ENCODE measurements around the gene CPSF3. TPM values are rescaled to one million over a fixed set of nuclear protein-coding genes. Genes with fewer than 3 reads are reported as not detected.

The CPSF3 gene
- total and polyA plus RNA-seq, 2 of the 4 experiments (the other 2 are of a cell fraction), result 29.2 to 64.5 TPM

DNA sequence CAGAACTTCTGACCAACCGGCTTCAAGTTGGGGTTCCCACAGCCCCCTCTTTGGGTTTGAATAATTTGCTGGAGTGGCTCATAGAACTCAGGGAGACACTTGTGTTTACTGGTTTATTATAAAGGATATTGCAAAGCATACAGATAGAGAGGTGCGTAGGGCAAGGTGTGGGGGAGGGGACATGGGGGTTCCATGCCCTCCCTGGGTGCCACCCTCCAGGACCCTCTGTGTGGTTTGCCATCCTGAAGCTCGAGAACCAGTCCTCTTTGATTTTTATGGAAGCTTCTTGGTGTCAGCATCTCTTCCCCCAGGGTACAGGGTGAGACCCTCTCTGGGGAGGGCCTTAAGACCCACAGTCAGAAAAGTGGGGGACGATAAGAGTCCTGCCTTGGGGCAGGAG is 38.9 kb upstream of the CPSF3 start:
- Histone ChIP-seq H2BK120ac (ENCODE audit: low read depth, low read length) (no peak overlapping the region), H3K9me3 (ENCODE audit: control insufficient read depth, insufficient read depth, low read length) (no peaks in the 10 kb centered on the region), H4K8ac (ENCODE audit: low read depth in 2 of 2, low read length in 2 of 2) (no peak overlapping the region), H2AFZ (replicated peaks; ENCODE audit: low read length, poor library complexity) (no peak overlapping the region), H3K56ac (ENCODE audit: extremely low read depth, insufficient read depth, low read length) (no peak overlapping the region), H2BK5ac (ENCODE audit: low read depth, low read length, poor library complexity, severe bottlenecking) (no peak overlapping the region), H3K27ac (ENCODE audit: insufficient read depth, low read length) (no peak overlapping the region), H4K91ac (ENCODE audit: insufficient read depth, low read depth, low read length) (no peak overlapping the region), H2AK9ac (replicated peaks; ENCODE audit: low read depth, low read length, poor library complexity) (no peak overlapping the region), H3K4me1 (ENCODE audit: control insufficient read depth, insufficient read depth, low read length) (peaks cover 16% of the 10 kb centered on the region), H3K79me1 (ENCODE audit: low read depth in 1 of 2, low read length in 2 of 2) (peaks cover 9 to 61% of the 10 kb centered on the region in 2 experiments; a peak in 3 of 4 replicates), H3K18ac (ENCODE audit: low read depth, low read length) (no peak overlapping the region), H3K9ac (ENCODE audit: low read depth, low read length) (no peak overlapping the region), H3K4ac (ENCODE audit: low read depth, low read length) (no peak overlapping the region), H4K20me1 (ENCODE audit: insufficient read depth, low read length) (peaks cover 8% of the 10 kb centered on the region; the same call in 1 of the 2 replicates), H3K4me2 (ENCODE audit: low read depth, low read length) (no peak overlapping the region), H3K36me3 (ENCODE audit: control insufficient read depth, insufficient read depth, low read length) (peaks cover 37% of the 10 kb centered on the region), H3K4me3 (ENCODE audit: insufficient read depth, low read depth, low read length) (no peak overlapping the region), H3K23ac (ENCODE audit: low read depth, low read length) (no peak overlapping the region), H2BK15ac (ENCODE audit: low read depth, low read length) (no peak overlapping the region), H2AK5ac (ENCODE audit: low read depth, low read length) (no peak overlapping the region), H3K9me1 (ENCODE audit: insufficient read depth, low read length) (peaks cover 29% of the 10 kb centered on the region), H4K5ac (ENCODE audit: low read depth, low read length) (no peak overlapping the region), H2BK20ac (ENCODE audit: low read depth, low read length) (no peak overlapping the region), H3K14ac (replicated peaks; ENCODE audit: low read depth, low read length) (no peak overlapping the region), H3K27me3 (ENCODE audit: control insufficient read depth, insufficient read depth, low read length) (no peaks in the 10 kb centered on the region)
- no CpG with 5 or more reads among the region's 4 CpGs for WGBS, 2 experiments (ENCODE audit: extremely low coverage in 2 of 2, insufficient read length in 1 of 2)
- ChIA-PET POLR2A (ENCODE audit: unreplicated experiment) (no interaction called here), CTCF (no interaction called here)
- no TSS peak for BruUV-seq (replicated peaks)
- dilution Hi-C loops (cut with HindIII; ENCODE audit: low sequenced_read_pairs, unreplicated experiment) (no loop called here), intact Hi-C loops (cut with micrococcal nuclease) (no loop called here), in situ Hi-C loops (cut with MboI; ENCODE audit: low sequenced_read_pairs) (no loop called here)
- TF ChIP-seq CEBPB (IDR thresholded peaks at IDR 0.05; ENCODE audit: low read depth, low read length) (no peak), MXI1 (IDR thresholded peaks at IDR 0.05; ENCODE audit: borderline replicate concordance, low read depth, low read length) (no peak), POLR2A (IDR thresholded peaks at IDR 0.05; ENCODE audit: low read depth, low read length) (no peak), RCOR1 (IDR thresholded peaks at IDR 0.05; ENCODE audit: insufficient replicate concordance, low read length) (no peak), MAFK (IDR thresholded peaks at IDR 0.05; ENCODE audit: low read depth, low read length) (no peak)
- TF ChIP-seq, protein P1, sequence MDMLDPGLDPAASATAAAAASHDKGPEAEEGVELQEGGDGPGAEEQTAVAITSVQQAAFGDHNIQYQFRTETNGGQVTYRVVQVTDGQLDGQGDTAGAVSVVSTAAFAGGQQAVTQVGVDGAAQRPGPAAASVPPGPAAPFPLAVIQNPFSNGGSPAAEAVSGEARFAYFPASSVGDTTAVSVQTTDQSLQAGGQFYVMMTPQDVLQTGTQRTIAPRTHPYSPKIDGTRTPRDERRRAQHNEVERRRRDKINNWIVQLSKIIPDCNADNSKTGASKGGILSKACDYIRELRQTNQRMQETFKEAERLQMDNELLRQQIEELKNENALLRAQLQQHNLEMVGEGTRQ (IDR thresholded peaks at IDR 0.05; ENCODE audit: low read depth, low read length), result no peak
- no peak for DNase-seq
- no peak for ATAC-seq (ENCODE audit: low read depth)

Measured in IMR-90 (cell line).